GM21360 (cell line): ENCODE data around the gene TMSB15A.
"Not testable (repeated sequence)": the region's sequence is repeated elsewhere in the genome, so short reads cannot be mapped to it uniquely, and the experiment has no call there.

Experiments used
- ATAC-seq: cut with Tn5 transposase; IDR thresholded peaks from one replicate; pipeline ENCODE4 v1.9.1; 2021; ENCODE audit warnings: mild to moderate bottlenecking, moderate library complexity; ENCODE audit not compliant: unreplicated experiment

Gene TMSB15A

DNA sequence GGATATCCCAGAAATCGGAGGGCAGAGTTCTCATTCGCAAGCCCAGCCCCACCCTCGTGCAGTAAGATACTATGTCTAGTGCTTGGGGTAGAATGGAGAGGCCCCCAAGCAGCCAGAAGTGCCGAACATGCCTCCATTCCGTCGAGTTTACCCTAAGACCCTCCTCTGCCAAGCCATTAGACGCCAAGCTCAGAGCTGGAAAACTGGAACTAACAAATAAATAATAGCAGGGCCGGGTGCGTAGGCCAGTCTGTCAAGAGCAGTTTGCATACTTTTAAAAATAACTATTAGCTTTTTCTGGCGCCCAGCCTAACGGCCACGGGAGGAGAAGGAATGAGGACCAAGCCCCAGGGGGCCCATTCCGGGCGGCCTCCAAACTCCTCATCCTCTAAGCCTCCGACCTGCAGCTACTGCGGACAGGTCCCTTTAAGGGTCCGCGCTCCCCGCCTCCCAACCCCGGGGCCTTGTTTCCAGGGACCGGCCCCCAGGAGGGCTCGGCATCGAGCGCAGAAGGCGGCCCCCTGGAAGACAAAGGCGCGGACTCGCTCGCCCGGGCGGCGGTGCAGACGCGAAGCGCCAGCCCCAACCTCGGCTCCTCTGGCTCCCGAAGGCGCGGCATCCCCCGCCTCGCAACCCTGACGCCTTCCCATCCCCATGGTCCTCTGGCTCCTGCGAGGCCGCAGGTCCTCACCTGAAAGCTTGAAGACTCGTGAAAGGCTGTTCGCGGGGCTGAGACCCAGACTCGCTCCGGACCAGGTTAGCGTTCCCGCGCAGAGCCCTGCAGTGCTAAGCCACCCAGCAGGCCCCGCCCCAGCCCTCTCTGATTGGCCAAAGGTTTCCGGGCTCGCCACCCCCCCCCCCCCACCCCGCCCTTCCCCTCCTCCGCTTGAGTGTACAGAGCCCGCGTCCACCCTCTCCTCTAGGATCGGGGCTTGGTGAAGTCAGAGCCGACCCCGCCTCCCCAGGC lies at the start of gene TMSB15A:
Gene TMSB15A, minus strand, starts transcription at position 765 of the 967 bp plus-strand sequence.
- peak; percentile 95 for ATAC-seq

DNA sequence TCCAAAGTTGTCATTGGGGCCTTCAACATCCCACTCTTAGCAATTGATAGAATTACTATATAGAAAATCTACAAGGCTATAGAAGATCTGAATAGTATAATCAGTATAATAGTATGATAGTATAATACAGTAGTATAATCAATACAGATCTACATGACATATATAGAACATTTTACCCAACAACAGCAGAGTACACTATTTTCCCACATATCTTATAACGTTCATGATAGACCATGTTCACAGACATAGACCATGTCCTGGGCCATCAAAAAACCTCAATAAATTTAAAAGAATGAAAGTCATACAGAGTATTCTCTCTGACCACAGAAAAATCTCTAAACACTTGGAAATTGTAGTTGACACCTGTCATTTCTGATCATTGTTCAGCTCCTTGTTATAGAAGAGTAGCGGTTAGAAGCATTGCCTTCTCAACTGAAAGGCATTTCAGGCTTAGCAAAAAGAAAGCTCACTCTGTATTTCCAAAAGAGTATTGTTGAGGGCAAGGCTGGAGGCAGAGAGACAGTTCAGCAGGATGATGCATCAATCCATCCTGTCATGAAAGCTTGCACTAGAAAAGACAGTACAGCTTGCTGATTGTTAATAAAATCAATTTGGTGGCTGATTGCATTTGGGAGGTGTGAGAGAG lies 44.0 kb upstream of the TMSB15A start:
- no peak for ATAC-seq

DNA sequence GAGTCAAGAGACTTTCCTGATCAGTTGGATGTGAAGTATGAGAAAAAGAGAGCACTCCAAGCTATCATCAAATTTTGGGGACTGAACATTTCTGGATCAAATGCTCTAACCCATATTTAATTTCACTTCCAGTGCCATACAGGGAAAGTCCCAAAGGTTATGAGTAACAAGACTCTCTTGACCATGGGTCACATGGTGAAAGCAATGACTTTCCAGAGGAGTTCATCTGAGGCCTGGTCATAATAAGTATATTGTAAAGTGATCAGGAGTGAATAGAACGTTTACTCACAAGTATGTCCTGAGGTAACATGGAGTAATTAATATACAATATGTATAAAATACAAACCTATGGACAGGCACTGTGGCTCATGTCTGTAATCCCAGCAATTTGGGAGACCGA lies 42.1 kb upstream of the TMSB15A start:
- ATAC-seq, result no peak

DNA sequence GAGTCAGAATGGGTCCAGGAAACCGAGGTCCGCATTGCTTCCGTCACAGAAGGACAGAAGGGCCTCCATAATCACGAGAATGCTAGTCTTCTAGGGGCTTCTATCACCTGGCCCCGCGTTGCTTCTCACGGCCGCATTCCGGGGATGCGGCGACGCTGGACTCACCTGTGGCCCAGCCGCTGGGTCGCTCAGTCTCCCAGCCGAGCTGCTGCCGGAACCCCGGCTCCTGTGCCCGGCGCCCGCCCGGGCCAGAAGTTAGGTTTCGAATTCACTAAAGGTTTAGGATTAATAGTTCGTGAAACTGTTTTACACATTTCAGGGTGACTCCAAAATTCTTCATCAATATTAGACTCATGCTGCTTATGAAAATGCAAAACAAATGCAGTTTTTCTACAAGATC lies 31.7 kb upstream of the TMSB15A start:
- no peak for ATAC-seq

DNA sequence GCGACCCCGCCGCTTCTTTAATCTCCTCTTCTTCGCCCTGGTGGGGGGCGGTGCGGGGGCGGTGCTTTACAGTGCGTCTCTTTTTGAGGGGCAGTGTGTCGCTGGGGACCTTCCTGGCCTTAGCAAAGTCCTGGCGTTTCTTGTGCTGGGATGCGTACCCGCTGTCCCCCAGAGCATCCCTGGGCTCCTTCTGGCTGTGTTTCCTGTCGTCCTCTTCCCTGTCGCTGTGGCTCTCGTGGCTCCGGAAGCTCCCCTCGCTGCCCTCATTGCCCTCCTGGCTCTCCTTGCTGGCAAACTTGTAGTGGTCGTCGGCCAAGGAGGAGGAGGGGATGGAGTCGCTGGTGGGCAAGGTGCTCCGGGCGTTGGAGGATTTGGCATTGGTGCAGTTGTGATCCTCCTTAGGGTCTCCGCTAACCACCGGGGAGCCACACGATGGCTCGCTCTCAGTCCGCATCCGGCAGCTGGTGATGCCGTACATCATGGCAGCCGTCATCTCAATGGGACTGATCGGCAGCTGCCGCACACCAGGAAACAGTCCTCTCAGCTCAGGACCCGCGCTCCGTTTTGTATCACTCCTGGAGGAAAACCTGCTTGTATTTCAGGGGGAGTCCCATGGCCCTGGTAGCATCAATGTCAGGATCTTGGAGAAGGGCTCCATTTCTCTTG lies 30.4 kb upstream of the TMSB15A start:
- ATAC-seq, result no peak

DNA sequence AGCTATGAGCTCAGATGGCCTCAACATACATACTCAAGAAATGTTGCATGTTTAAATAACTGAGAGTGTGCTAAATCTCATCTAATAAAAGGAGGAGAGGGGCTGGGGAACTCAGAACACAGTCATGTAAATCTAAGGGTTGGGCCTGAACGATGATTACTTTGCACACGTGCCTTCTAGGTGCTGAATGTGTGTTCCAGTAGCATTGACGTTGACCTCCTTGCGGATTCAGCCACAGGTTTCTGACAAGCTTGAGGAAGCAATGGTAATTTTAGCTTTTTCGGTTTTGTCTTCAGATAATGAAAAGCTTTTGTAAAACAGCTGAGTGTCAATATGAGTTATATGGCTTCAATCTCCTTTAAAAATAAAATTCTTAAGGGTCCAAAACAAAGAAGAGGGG lies 29.6 kb upstream of the TMSB15A start:
- ATAC-seq, result not testable (repeated sequence)

DNA sequence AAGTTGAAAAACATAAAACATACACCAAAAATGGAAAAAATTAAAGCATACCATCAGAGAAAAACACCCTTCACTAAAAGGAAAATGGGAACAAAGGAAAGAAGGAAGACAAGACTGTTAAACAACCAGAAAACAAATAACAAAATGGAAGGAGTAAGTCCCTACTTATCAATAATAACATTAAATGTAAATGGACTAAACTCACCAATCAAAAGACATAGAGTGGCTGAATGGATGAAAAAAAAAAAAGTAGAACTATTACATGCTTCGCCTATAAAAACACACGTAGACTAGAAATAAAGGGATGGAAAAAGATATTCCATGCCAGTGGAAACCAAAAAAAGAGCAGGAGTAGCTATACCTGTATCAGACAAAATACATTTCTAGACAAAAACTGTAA lies 19.4 kb upstream of the TMSB15A start:
- ATAC-seq, result no peak

DNA sequence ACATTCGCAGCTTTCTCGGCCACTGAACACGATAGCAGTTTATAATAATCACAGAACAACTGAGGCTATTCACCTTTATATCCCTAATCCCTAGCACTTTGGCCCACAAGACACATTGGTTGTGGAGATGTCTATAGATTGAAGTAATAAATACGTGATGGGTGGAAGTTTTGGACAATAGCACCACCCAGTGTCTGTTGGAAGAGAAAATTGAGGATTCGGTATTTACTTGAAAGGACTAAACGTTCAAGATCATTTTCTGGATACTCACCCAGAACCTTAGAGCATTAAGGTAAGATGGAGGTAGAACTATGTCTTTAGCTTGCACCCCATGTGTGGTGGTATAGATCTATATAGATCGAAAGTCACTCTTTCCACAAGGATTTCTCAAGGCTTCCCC lies 787 bp upstream of the TMSB15A start:
- ATAC-seq, result no peak

DNA sequence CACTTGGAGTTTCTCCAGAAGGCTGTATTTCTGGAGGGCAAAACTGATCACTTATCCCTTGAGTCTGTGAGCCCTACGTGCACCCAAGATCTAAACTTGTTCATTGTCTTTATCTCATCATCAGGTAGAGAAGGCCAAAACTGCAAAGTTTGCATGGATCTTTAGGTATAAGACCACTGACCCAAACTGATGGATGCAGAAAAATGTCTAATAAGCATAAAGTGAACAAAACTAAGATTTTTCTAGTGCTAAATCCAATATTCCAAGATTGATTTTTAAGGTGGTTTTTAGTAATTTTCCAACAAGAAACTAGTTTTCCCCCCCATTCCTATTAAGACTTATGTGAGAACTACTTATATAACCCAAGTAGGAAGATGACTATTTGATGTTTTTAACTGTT lies 2.0 kb downstream of the TMSB15A start:
- no peak for ATAC-seq

DNA sequence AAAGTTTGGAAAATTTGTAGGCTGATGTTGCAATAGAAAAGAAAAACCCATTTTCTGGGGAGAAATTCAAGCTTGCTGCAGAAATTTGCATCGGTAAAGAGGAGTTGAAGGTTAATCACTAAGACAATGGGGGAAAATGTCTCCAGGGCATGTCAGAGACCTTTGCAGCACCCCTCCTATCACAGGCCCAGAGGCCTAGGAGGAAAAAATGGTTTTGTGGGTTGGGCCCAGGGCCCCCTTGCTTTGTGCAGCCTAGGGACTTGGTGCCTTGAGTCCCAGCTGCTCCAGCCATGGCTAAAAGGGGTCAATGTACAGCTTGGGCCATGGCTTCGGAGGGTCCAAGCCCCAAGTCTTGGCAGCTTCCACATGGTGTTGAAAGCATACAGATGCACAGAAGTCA lies 17.8 kb downstream of the TMSB15A start:
- no peak for ATAC-seq

DNA sequence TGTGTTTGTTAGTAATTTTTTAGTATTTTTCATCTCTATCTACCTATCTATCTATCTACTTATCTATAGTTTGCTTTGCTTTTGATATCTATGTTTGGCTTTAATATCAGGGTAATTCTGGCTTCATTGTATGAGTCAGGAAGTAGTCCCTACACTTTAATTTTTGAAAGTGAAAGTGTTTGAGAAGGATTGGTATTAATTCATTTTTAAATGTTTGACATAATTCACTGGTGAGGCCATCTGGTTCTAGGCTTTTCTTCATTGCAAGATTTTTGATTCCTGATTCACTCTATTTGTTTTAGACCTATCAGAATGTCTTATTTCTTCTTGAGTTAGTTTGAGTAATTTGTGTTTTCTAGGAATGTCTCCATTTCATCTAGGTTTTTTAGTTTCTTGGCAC lies 24.8 kb downstream of the TMSB15A start:
- ATAC-seq, result no peak

DNA sequence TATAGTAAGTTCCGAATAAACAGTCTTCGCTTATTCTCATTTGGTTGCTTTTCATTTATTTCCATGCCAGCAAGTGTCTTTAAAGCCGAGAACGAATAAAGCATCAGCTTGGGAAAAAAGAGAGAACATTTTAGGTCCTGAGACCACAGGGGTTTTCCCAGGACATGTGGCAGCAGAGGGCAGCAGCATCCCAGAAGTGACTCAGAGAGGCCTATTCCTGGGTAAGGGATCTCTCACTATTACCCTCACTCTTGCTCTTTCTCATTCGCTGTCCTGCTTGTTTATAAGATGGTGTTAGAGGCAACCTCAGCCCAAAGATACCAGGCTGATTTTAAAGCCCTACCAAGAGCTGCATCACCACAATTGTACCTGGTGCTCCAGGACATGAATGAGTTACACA lies 37.8 kb downstream of the TMSB15A start:
- not testable (repeated sequence) for ATAC-seq

DNA sequence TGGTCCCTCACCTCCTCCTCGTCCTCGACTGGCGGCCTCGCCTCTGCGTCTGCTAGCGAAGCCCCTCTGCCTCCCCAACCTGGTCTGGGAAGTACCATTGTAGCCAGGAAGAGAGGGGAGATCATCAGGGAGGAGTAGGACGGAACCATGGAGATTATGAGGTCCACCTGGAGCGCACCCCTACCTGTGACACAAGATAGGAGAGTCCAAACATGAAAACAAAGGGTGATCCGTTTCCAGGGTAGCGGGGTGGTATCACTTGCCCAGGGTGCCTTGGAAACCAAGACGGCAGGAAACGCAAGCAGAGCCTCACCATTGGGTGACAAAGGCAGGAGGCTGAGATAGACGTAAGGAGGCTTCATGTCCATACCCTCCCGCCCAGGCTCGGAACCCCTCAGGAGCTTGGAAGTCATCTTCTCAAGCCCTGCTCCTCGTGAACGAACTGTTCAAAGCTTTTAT lies 44.7 kb downstream of the TMSB15A start, which contains the start of gene TCP11X2:
Gene TCP11X2, minus strand, starts transcription at position 51 of the 459 bp plus-strand sequence.
- ATAC-seq, result not testable (repeated sequence)

DNA sequence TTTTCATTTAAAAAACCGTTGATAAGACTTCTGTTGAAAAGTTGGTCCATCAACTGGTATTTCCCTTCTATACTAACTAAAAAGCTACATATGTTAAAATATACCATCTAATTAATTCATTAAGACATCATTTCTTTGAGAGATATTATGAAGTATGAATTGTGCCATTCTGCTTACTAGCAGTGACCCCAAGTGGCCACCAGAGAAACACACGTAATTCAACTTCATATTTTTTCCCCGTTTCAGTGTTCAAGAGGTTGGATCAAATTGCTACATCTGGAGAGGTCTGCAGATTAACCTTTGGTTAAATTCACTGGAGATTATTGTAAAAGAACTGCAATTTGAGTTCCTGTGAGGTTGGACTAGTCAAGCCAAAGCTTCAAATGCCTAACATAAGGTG lies 46.3 kb downstream of the TMSB15A start:
- ATAC-seq, result not testable (repeated sequence)
